ENCODE data around the gene NKD2. TPM values are rescaled to one million over a fixed set of nuclear protein-coding genes. Genes with fewer than 3 reads are reported as not detected.

NKD2 gene
- total and polyA plus RNA-seq, 11 donors = 0.56 to 6.6 (median 2.3) TPM

DNA sequence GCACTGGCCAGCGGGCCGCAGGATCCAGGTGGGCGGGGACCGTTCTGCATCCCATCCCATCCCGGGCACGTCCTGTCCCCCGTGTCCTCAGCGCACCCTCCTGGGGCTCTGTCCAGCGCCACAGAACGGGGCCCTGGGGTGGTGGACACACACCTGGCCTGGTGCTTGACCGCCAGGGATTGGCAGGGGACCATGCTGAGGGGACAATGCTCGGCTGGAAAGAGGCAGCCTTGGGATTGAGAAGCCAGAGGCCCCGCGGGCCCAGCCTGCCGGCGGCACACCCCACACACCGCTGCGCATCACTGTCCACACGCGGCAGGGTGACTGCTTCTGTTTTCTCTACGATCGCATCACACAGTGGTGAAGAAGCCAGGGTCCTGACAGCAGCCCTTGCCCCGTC is 70.2 kb downstream of the NKD2 start:
- ATAC-seq = no peak
- Histone ChIP-seq H3K9me3 (no peaks in the 10 kb centered on the region), H3K36me3 (peaks cover 0 to 91% (median 86%) of the 10 kb centered on the region in 9 donors), H3K4me1 (peaks cover 0 to 5% (median 0%) of the 10 kb centered on the region in 12 donors), H3K27ac (no peak overlapping the region), H3K27me3 (no peaks in the 10 kb centered on the region), H3K4me3 (no peak overlapping the region)
- intact Hi-C loops (cut with DNase I) = no loop called here
- DNase-seq = no peak
- 91 to 94% (median 92%) methylated on average over 21 to 23 of the region's 23 CpGs for WGBS, 4 donors
- TF ChIP-seq, protein P1, sequence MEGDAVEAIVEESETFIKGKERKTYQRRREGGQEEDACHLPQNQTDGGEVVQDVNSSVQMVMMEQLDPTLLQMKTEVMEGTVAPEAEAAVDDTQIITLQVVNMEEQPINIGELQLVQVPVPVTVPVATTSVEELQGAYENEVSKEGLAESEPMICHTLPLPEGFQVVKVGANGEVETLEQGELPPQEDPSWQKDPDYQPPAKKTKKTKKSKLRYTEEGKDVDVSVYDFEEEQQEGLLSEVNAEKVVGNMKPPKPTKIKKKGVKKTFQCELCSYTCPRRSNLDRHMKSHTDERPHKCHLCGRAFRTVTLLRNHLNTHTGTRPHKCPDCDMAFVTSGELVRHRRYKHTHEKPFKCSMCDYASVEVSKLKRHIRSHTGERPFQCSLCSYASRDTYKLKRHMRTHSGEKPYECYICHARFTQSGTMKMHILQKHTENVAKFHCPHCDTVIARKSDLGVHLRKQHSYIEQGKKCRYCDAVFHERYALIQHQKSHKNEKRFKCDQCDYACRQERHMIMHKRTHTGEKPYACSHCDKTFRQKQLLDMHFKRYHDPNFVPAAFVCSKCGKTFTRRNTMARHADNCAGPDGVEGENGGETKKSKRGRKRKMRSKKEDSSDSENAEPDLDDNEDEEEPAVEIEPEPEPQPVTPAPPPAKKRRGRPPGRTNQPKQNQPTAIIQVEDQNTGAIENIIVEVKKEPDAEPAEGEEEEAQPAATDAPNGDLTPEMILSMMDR (IDR thresholded peaks at IDR 0.05) = no peak
- TF ChIP-seq POLR2A (IDR thresholded peaks at IDR 0.05) = no peak

DNA sequence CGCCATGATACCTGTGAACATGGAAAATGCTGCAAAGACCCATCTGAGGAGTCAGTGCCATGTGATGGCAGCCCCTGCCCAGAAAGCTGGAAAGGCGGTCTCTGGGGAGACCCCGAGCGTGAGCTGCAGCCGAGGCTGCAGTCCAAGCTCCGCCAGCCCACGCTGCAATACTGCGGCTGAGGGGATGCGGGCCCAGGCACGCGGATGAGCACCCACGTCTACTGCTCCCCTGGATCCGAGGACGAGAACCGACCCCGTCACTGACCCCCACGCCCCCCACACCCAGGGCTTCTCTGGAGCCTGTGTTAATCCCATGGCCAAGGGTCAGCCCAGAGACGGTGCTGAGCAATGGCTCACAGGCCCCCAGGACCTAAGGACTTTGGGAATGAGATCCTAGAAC is 70.9 kb downstream of the NKD2 start:
- Histone ChIP-seq H3K27ac (no peak overlapping the region), H3K27me3 (no peaks in the 10 kb centered on the region), H3K4me1 (peaks cover 0 to 5% (median 0%) of the 10 kb centered on the region in 12 donors), H3K36me3 (peaks cover 2 to 91% (median 86%) of the 10 kb centered on the region in 9 donors), H3K9me3 (no peaks in the 10 kb centered on the region), H3K4me3 (no peak overlapping the region)
- DNase-seq = no peak
- intact Hi-C loops (cut with DNase I) = no loop called here
- TF ChIP-seq, protein P1 (IDR thresholded peaks at IDR 0.05) = no peak
- no peak for TF ChIP-seq POLR2A (IDR thresholded peaks at IDR 0.05)
- no peak for ATAC-seq
- 95 to 98% (median 96%) methylated on average over 17 to 18 of the region's 18 CpGs for WGBS, 4 donors

GRCh38 chr5:1079961-1080360 is 71.4 kb downstream of the NKD2 start:
- Histone ChIP-seq H3K4me1 (peaks cover 0 to 5% (median 0%) of the 10 kb centered on the region in 12 donors), H3K27ac (no peak overlapping the region), H3K36me3 (peaks cover 3 to 91% (median 86%) of the 10 kb centered on the region in 9 donors), H3K27me3 (no peaks in the 10 kb centered on the region), H3K9me3 (no peaks in the 10 kb centered on the region), H3K4me3 (no peak overlapping the region)
- ATAC-seq = no peak
- TF ChIP-seq POLR2A (IDR thresholded peaks at IDR 0.05) = no peak
- TF ChIP-seq, protein P1 (IDR thresholded peaks at IDR 0.05) = no peak
- WGBS, 4 donors = 77 to 89% (median 83%) methylated on average over 2 to 29 of the region's 35 CpGs
- intact Hi-C loops (cut with DNase I) = no loop called here
- DNase-seq = no peak

GRCh38 chr5:1080432-1080831 is 71.8 kb downstream of the NKD2 start:
- Histone ChIP-seq H3K36me3 (peaks cover 3 to 91% (median 86%) of the 10 kb centered on the region in 9 donors), H3K27me3 (no peaks in the 10 kb centered on the region), H3K27ac (no peak overlapping the region), H3K9me3 (no peaks in the 10 kb centered on the region), H3K4me3 (no peak overlapping the region), H3K4me1 (peaks cover 0 to 5% (median 0%) of the 10 kb centered on the region in 12 donors)
- DNase-seq (peak in 1 of 5 donors; percentile 68), ATAC-seq (peak in 3 of 4 donors; percentile 20 to 45 (median 23))
- intact Hi-C loops (cut with DNase I) = no loop called here
- 48 to 70% (median 66%) methylated on average over 16 to 18 of the region's 18 CpGs for WGBS, 4 donors
- no peak for TF ChIP-seq POLR2A (IDR thresholded peaks at IDR 0.05)
- TF ChIP-seq, protein P1 (IDR thresholded peaks at IDR 0.05) = no peak
